HepG2 (cell line): ENCODE data around the gene C14orf132. TPM values are rescaled to one million over a fixed set of nuclear protein-coding genes. Genes with fewer than 3 reads are reported as not detected.

Experiments
- ATAC-seq: fragments of 200-7000 bp; cut with Tn5 transposase; 3 replicates; pipeline ENCODE4 v1.9.1; 2020; ENCODE audit warnings: mild to moderate bottlenecking, moderate library complexity
- BruUV-seq: library from RNA; stranded (reverse); fragments of 400-500 nt; replicated peaks from 2 replicates; lab custom pipeline; 2021; lab: Mats Ljungman, UMichigan
- CTCF ChIA-PET: fragments of 300-600 bp; formaldehyde crosslinking; extraction: SDS; loops from one replicate; lab custom pipeline; 2021; ENCODE audit warnings: low total read pairs, inconsistent platforms, low intra/inter-chr PET ratio; lab: Yijun Ruan, JAX
- POLR2A ChIA-PET: fragments of 350-600 bp; sonication (Branson Sonifier 250); formaldehyde crosslinking; loops from one replicate; lab custom pipeline; 2020; ENCODE audit warnings: antibody characterized with exemption, inconsistent platforms; lab: Yijun Ruan, JAX
- DNase-seq: peaks from one replicate; pipeline ENCODE4 v3.0.0-alpha.2; 2015; ENCODE audit warnings: low spot score
- FAIRE-seq: peaks from 3 replicates; lab custom pipeline; 2011; peaks lifted over from hg19 to GRCh38; lab: Jason Lieb, UNC
- H2AFZ ChIP-seq: one replicate; pipeline ENCODE4 v1.6.1; 2011; ENCODE audit warnings: low read length, inconsistent platforms
- H3K27ac ChIP-seq: fragments of 300-600 bp; 3 replicates; pipeline ENCODE4 v1.8.0; 2011; ENCODE audit warnings: mixed run types, mild to moderate bottlenecking, mixed read lengths, low read length, inconsistent platforms; ENCODE audit not compliant: insufficient read depth; ENCODE audit errors: extremely low read length
- H3K27me3 ChIP-seq, 2 experiments: fragments of 200-600 bp in 1 of 2; 2 replicates in 1 of 2; 3 replicates in 1 of 2; pipeline versions ENCODE4 v1.6.0 to v1.8.0; 2011; ENCODE audit warnings: low read length in 2 of 2, mild to moderate bottlenecking in 2 of 2, moderate library complexity in 2 of 2, inconsistent platforms in 1 of 2; ENCODE audit not compliant: insufficient read depth in 2 of 2, control insufficient read depth in 1 of 2
- H3K36me3 ChIP-seq, 2 experiments: fragments of 200-600 bp in 1 of 2; replicated peaks in 1 of 2; 2 replicates in 1 of 2; 3 replicates in 1 of 2; pipeline versions ENCODE4 v1.5.1 to v1.8.0; 2011; ENCODE audit warnings: low read length in 2 of 2, inconsistent platforms in 1 of 2; ENCODE audit not compliant: insufficient read depth in 2 of 2, control insufficient read depth in 1 of 2
- H3K4me1 ChIP-seq: 2 replicates; pipeline ENCODE4 v1.5.1; 2012; ENCODE audit warnings: low read length, inconsistent platforms; ENCODE audit not compliant: insufficient read depth
- H3K4me2 ChIP-seq: 2 replicates; pipeline ENCODE4 v1.6.0; 2011; ENCODE audit warnings: low read depth, low read length, inconsistent platforms
- H3K4me3 ChIP-seq, 3 experiments: fragments of 200-600 bp in 1 of 3; sonication (generic), shearing (Covaris generic) in 1 of 3; replicated peaks in 1 of 3; 2 replicates each; pipeline ENCODE4 v1.5.1; 2011 to 2016; ENCODE audit warnings: low read length in 3 of 3, inconsistent platforms in 2 of 3, low read depth in 2 of 3, mild to moderate bottlenecking in 2 of 3, control low read depth in 1 of 3, mixed read lengths in 1 of 3; ENCODE audit not compliant: insufficient read depth in 1 of 3
- H3K79me2 ChIP-seq: one replicate; pipeline ENCODE4 v1.6.1; 2011; ENCODE audit warnings: low read length, inconsistent platforms; ENCODE audit not compliant: insufficient read depth
- H3K9ac ChIP-seq: 2 replicates; pipeline ENCODE4 v1.6.0; 2011; ENCODE audit warnings: mild to moderate bottlenecking, low read depth, low read length, inconsistent platforms; ENCODE audit not compliant: insufficient read depth
- H3K9me3 ChIP-seq: 2 replicates; pipeline ENCODE4 v1.5.1; 2012; ENCODE audit warnings: mild to moderate bottlenecking, low read length
- H4K20me1 ChIP-seq: 2 replicates; pipeline ENCODE4 v1.6.0; 2011; ENCODE audit warnings: inconsistent platforms, mild to moderate bottlenecking, low read length, moderate library complexity; ENCODE audit not compliant: insufficient read depth
- PRMT3 ChIP-seq: sonication (generic); formaldehyde crosslinking; IDR thresholded peaks from 2 replicates; pipeline ENCODE4 v1.8.1; 2022; ENCODE audit warnings: low read depth, mild to moderate bottlenecking, moderate library complexity, missing genetic modification reagents, borderline replicate concordance
- ZNF329 ChIP-seq: sonication (generic); formaldehyde crosslinking; IDR thresholded peaks from 2 replicates; pipeline ENCODE4 v1.9.0; 2021; ENCODE audit warnings: low read depth, mild to moderate bottlenecking, missing genetic modification reagents
- WGBS: methylation state at CpG from one replicate; pipeline ENCODE4 v1.1.6; 2017; ENCODE audit warnings: low lambda C conversion rate; 5-methylcytosine and 5-hydroxymethylcytosine counted together
- in situ Hi-C: cut with HindIII; loops from 2 replicates; pipeline ENCODE4 v1.10.0; 2017; ENCODE audit warnings: low pct_unique_long_range_greater_than_20kb; ENCODE audit not compliant: extremely low pct_ligation_motif_present
- intact Hi-C: fragments of 100-400 bp; cut with micrococcal nuclease; formaldehyde crosslinking; loops from one replicate; pipeline ENCODE4 v1.10.0; 2022; ENCODE audit not compliant: unreplicated experiment
- polyA plus RNA-seq, 8 experiments: library from polyadenylated mRNA; depleted of rRNA in 3 of 8; stranded (reverse) in 7 of 8; unstranded in 1 of 8; fragments of >200 nt; fragmentation: Illumina TruSeq in 4 of 8; extraction: Trizol in 4 of 8; gene quantifications; 2 replicates each; pipeline versions ENCODE4 v1.2.1 to v1.2.3, GENCODE V29; 2011 to 2016; ENCODE audit warnings: low read depth in 4 of 8, missing spikeins in 1 of 8, mixed read lengths in 1 of 8; ENCODE audit not compliant: insufficient read depth in 1 of 8
- total RNA-seq, 5 experiments: library from RNA; depleted of rRNA; stranded (reverse); fragments of >200 nt; fragmentation: Illumina TruSeq; extraction: Trizol; gene quantifications; 2 replicates each; pipeline ENCODE4 v1.2.3, GENCODE V29; 2016; ENCODE audit warnings: low read depth in 1 of 5
- TF ChIP-seq, protein P1 (sequence below): sonication (generic); formaldehyde crosslinking; conservative IDR thresholded peaks from 2 replicates; pipeline ENCODE4 v1.4.0; 2020; ENCODE audit warnings: mild to moderate bottlenecking, missing genetic modification reagents, moderate library complexity

The C14orf132 gene
- total and polyA plus RNA-seq, 2 of the 13 experiments (the other 11 are each of a cell fraction or from before 2014, with no cell fraction given): 0.13 to 0.15 TPM

DNA sequence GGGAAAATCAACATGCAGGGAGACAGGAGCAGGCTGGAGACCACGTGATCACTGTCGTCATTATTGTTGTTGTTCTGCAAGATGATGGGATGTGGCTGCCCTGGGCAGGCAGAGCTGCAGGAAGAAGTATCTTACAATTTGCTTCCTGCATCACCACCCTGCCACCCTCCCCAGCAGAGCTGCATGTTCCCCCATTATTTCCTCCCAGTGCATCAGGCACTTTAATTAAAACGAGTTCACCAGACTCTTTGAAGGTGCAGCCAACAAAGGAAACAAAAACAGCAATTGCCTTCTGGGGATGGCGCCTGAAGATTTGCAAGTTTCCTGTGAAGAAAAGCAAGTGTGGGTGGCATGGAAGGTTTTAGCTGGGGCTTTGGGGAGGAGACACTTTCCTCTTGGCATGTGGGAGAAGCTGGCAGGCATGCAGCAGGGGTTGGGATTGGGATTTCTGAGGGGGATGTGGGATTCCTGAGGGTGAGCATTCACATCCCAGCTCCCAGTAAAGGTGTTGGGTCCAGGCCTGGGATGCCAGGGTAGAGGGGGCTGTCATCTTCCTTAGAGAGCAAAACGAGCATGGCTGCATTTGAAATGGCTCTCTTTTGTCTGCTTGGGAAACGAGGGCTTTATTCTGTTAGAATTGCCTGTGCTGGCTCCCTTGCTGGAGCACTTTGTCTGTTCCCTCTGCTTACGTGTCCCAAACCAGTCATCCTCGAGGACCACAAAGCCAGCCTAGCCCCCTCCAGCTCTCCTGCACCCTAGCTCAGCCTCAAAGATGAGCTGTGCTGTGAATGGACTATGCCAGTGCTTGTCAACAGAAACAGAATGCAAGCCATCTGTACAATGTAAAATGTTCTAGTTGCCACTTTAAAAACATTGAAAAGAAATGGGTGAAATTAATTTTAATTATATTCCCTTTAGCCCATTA, 11.5 kb upstream of the C14orf132 start:
- WGBS: 0% methylated on average over 2 of the region's 8 CpGs
- ChIA-PET CTCF (no interaction called here), POLR2A (no interaction called here)
- no peak for TF ChIP-seq PRMT3
- TF ChIP-seq ZNF329 (CRISPR knock-in tag): no peak
- TF ChIP-seq, protein P1, sequence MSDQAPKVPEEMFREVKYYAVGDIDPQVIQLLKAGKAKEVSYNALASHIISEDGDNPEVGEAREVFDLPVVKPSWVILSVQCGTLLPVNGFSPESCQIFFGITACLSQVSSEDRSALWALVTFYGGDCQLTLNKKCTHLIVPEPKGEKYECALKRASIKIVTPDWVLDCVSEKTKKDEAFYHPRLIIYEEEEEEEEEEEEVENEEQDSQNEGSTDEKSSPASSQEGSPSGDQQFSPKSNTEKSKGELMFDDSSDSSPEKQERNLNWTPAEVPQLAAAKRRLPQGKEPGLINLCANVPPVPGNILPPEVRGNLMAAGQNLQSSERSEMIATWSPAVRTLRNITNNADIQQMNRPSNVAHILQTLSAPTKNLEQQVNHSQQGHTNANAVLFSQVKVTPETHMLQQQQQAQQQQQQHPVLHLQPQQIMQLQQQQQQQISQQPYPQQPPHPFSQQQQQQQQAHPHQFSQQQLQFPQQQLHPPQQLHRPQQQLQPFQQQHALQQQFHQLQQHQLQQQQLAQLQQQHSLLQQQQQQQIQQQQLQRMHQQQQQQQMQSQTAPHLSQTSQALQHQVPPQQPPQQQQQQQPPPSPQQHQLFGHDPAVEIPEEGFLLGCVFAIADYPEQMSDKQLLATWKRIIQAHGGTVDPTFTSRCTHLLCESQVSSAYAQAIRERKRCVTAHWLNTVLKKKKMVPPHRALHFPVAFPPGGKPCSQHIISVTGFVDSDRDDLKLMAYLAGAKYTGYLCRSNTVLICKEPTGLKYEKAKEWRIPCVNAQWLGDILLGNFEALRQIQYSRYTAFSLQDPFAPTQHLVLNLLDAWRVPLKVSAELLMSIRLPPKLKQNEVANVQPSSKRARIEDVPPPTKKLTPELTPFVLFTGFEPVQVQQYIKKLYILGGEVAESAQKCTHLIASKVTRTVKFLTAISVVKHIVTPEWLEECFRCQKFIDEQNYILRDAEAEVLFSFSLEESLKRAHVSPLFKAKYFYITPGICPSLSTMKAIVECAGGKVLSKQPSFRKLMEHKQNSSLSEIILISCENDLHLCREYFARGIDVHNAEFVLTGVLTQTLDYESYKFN (CRISPR knock-in tag): no peak
- H3K36me3 ChIP-seq: no peaks in the 10 kb centered on the region
- no peak overlapping the region for H2AFZ ChIP-seq
- no peaks in the 10 kb centered on the region for H3K4me1 ChIP-seq
- H3K79me2 ChIP-seq: no peaks in the 10 kb centered on the region
- no peak for FAIRE-seq
- no TSS peak for BruUV-seq
- no peak for DNase-seq
- H3K4me2 ChIP-seq: no peak overlapping the region
- H3K9me3 ChIP-seq: no peaks in the 10 kb centered on the region
- intact Hi-C loops (no loop called here), in situ Hi-C loops (no loop called here)
- H3K4me3 ChIP-seq: no peak overlapping the region
- no peaks in the 10 kb centered on the region for H4K20me1 ChIP-seq
- H3K27ac ChIP-seq: no peak overlapping the region
- no peak overlapping the region for H3K9ac ChIP-seq
- no peak for ATAC-seq
- H3K27me3 ChIP-seq: peaks cover 0 to 1% of the 10 kb centered on the region in 2 experiments; a peak in 1 of 5 replicates
